NCI-H460 (cell line): ENCODE data around the gene MBD3L2B. TPM values are rescaled to one million over a fixed set of nuclear protein-coding genes. Genes with fewer than 3 reads are reported as not detected.

Experiments
- DNase-seq: peaks from one replicate; pipeline ENCODE4 v3.0.0-alpha.2; 2016; ENCODE audit warnings: low read depth; ENCODE audit errors: extremely low read depth
- total RNA-seq: library from RNA; depleted of rRNA; stranded (reverse); fragments of >200 nt; shearing (Covaris generic); gene quantifications from 2 replicates; pipeline ENCODE4 v1.2.3, GENCODE V29; 2014

Gene MBD3L2B
- total RNA-seq, 1 experiment from 2014 or later, result not detected

GRCh38 chr19:7018828-7019227 lies 2.4 kb downstream of the MBD3L2B start:
- DNase-seq, result no peak

- DNase-seq, result no peak
Measured at GRCh38 chr19:7013678-7014077, 7.6 kb downstream of the MBD3L2B start.

- no peak for DNase-seq
Measured at GRCh38 chr19:7010722-7011593, 10.3 kb downstream of the MBD3L2B start.

- no peak for DNase-seq
Measured at GRCh38 chr19:7007859-7008258, 13.4 kb downstream of the MBD3L2B start.

GRCh38 chr19:7006135-7006704 lies 15.0 kb downstream of the MBD3L2B start:
- no peak for DNase-seq

- no peak for DNase-seq
Measured at GRCh38 chr19:7004313-7004931, 16.8 kb downstream of the MBD3L2B start.

- DNase-seq, result no peak
Measured at GRCh38 chr19:7000816-7001215, 20.4 kb downstream of the MBD3L2B start.

- DNase-seq, result no peak
Measured at GRCh38 chr19:7000333-7000732, 20.9 kb downstream of the MBD3L2B start.

- no peak for DNase-seq
Measured at GRCh38 chr19:6999933-7000332, 21.3 kb downstream of the MBD3L2B start.

GRCh38 chr19:6997679-6998445 lies 23.4 kb downstream of the MBD3L2B start:
- no peak for DNase-seq

GRCh38 chr19:6996810-6997209 lies 24.4 kb downstream of the MBD3L2B start:
- DNase-seq, result no peak

- no peak for DNase-seq
Measured at GRCh38 chr19:6995054-6995453, 26.2 kb downstream of the MBD3L2B start.

GRCh38 chr19:6988257-6988656 lies 33.0 kb downstream of the MBD3L2B start:
- no peak for DNase-seq

GRCh38 chr19:6987850-6988249 lies 33.4 kb downstream of the MBD3L2B start:
- no peak for DNase-seq

GRCh38 chr19:6983448-6983847 lies 37.8 kb downstream of the MBD3L2B start:
- no peak for DNase-seq

- no peak for DNase-seq
Measured at GRCh38 chr19:6979399-6979798, 41.8 kb downstream of the MBD3L2B start.

- DNase-seq, result no peak
Measured at GRCh38 chr19:6976197-6976596, 45.0 kb downstream of the MBD3L2B start.

GRCh38 chr19:6971366-6971765 lies 49.9 kb downstream of the MBD3L2B start:
- no peak for DNase-seq

GRCh38 chr19:6970443-6970842 lies 50.8 kb downstream of the MBD3L2B start:
- DNase-seq, result no peak

GRCh38 chr19:6970021-6970420 lies 51.2 kb downstream of the MBD3L2B start:
- DNase-seq, result no peak

GRCh38 chr19:6969490-6969889 lies 51.7 kb downstream of the MBD3L2B start:
- no peak for DNase-seq
